NCI-H1092 treated with DMSO at 0.1 percent for 48 hours (cell line): Measurements from ENCODE around the gene ZNF831.

Experiments
- DNase-seq: peaks from one replicate; lab custom pipeline; 2025; lab: John Stamatoyannopoulos, UW

The ZNF831 gene

DNA sequence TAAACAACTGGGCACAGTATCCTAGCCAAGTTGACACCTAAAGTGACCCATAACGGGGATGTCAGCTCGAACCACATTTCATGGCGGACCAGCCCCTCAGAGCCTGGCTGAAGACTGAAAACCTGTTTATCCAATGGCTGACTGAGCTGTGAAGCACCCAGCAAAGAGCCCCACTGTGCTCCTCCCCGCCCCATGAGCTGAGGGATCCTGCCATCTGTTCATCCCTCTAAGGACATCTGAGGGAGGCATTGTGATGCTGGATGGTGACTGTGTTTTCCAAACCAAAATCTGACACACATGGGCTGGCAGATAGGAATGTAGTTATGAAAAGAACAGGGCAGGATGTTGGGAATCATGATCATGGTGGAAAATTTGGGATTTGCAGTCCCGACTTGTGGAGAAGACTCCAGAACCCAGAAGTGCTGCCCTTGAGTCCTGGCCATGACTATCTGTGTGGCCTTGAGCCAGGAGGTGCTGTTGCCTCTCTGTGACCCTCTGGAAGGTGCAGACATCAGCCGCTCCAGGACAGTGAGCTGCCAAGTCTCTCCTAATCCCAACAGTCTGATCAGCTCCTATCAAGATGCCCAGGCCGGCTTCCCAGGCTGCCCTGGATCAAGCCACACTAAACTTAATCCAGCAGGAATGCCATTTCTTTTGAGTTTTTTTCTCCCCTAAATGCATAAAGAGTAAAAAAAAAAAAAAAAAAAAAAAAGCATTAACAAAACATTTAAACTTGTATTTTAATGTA lies 142.5 kb downstream of the ZNF831 start:
- DNase-seq: no peak

DNA sequence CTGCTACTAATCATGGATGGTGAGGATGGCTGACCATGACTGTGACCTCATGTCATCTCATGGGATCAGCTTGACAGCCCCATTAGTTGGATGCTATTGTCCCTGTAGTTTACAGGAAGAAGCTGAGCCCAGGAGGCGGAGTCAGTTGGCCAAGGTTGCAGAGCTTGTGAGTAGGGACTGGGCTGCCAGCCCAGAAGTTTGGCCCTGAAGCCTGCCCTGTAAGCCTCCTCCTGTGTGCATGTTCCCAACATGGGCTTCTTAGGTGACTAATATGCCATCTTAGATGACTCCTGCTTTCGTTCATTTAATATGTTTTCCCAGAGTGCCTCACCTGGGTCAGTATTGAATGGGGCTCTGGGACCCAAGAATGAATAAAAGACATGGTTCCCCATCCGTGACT lies 143.6 kb downstream of the ZNF831 start:
- DNase-seq: no peak
